ENCODE measurements around the gene CCL23.

DNA sequence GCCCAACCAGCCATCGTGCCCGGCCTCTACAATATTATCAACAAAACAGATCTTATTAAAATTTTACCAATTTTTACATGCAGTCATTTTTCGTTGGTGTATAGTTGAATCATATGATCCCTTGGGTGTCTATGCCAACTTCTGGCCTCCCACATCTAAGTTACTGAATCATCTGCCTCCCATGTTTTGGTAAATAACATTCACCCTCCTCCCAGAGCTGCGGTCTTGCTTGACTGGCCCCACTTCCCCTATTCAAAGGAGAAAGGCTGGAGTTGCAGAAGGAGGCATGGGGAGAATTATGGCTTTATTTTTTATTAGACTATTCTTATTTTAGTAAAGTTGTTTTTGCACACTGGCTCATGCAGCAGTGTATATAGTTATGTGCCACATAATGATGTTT, 18.5 kb upstream of the CCL23 start:
- TF ChIP-seq ZNF217 (CRISPR knock-in tag; IDR thresholded peaks at IDR 0.05) (no peak), U2AF1 (optimal IDR thresholded peaks at IDR 0.05; ENCODE audit: low read depth, low read length) (no peak)
